H9 (cell line): Measurements from ENCODE around the gene WT1. TPM values are rescaled to one million over a fixed set of nuclear protein-coding genes. Genes with fewer than 3 reads are reported as not detected.
A peak's percentile ranks its signal among the peaks of the same experiment; 100 is the strongest.

Experiments used
- DNase-seq: peaks from one replicate; pipeline ENCODE4 v3.0.0-alpha.2; 2017
- H2AFZ ChIP-seq: one replicate; pipeline ENCODE4 v1.6.1; 2013; ENCODE audit warnings: mild to moderate bottlenecking, low read length, control low read depth, moderate library complexity
- H2AK5ac ChIP-seq: 2 replicates; pipeline ENCODE4 v1.6.1; 2013; ENCODE audit warnings: low read length, control low read depth, mixed read lengths; ENCODE audit not compliant: insufficient read length
- H2BK120ac ChIP-seq: one replicate; pipeline ENCODE4 v1.6.1; 2013; ENCODE audit warnings: low read depth, mild to moderate bottlenecking, low read length, control low read depth, inconsistent platforms; ENCODE audit not compliant: poor library complexity, severe bottlenecking
- H2BK12ac ChIP-seq: 2 replicates; pipeline ENCODE4 v1.6.1; 2013; ENCODE audit warnings: low read length, control low read depth, mixed read lengths, low read depth; ENCODE audit not compliant: insufficient read length
- H2BK15ac ChIP-seq: 2 replicates; pipeline ENCODE4 v1.6.1; 2013; ENCODE audit warnings: low read depth, low read length, control low read depth
- H2BK20ac ChIP-seq: one replicate; pipeline ENCODE4 v1.6.1; 2013; ENCODE audit warnings: low read depth, mild to moderate bottlenecking, low read length, control low read depth, inconsistent platforms; ENCODE audit not compliant: poor library complexity, severe bottlenecking
- H2BK5ac ChIP-seq: 2 replicates; pipeline ENCODE4 v1.6.1; 2013; ENCODE audit warnings: low read length, control low read depth, mixed read lengths; ENCODE audit not compliant: insufficient read length
- H3K14ac ChIP-seq: 2 replicates; pipeline ENCODE4 v1.6.1; 2013; ENCODE audit warnings: low read length, control low read depth; ENCODE audit not compliant: insufficient read depth
- H3K18ac ChIP-seq: 2 replicates; pipeline ENCODE4 v1.6.1; 2013; ENCODE audit warnings: low read depth, mild to moderate bottlenecking, mixed read lengths, low read length, control low read depth; ENCODE audit not compliant: insufficient read length
- H3K23ac ChIP-seq: 2 replicates; pipeline ENCODE4 v1.6.1; 2013; ENCODE audit warnings: low read length, control low read depth, mixed read lengths, low read depth; ENCODE audit not compliant: insufficient read length
- H3K23me2 ChIP-seq: 2 replicates; pipeline ENCODE4 v1.6.1; 2013; ENCODE audit warnings: low read depth, mild to moderate bottlenecking, mixed read lengths, low read length, control low read depth; ENCODE audit not compliant: insufficient read length, poor library complexity, severe bottlenecking
- H3K27ac ChIP-seq: 2 replicates; pipeline ENCODE4 v1.5.1; 2013; ENCODE audit warnings: low read length, control low read depth, mixed read lengths, low read depth; ENCODE audit not compliant: insufficient read length
- H3K27me3 ChIP-seq: 2 replicates; pipeline ENCODE4 v1.6.1; 2013; ENCODE audit warnings: low read length, control low read depth, inconsistent platforms; ENCODE audit not compliant: insufficient read depth
- H3K4ac ChIP-seq: 2 replicates; pipeline ENCODE4 v1.6.1; 2013; ENCODE audit warnings: low read depth, mild to moderate bottlenecking, control low read depth, inconsistent platforms, low read length, moderate library complexity
- H3K4me1 ChIP-seq: 2 replicates; pipeline ENCODE4 v1.6.1; 2013; ENCODE audit warnings: low read length, control low read depth, inconsistent platforms; ENCODE audit not compliant: insufficient read depth
- H3K4me2 ChIP-seq: 2 replicates; pipeline ENCODE4 v1.6.1; 2013; ENCODE audit warnings: low read length, control low read depth, mixed read lengths; ENCODE audit not compliant: insufficient read length, insufficient read depth
- H3K56ac ChIP-seq: 2 replicates; pipeline ENCODE4 v1.6.1; 2013; ENCODE audit warnings: low read depth, mild to moderate bottlenecking, mixed read lengths, low read length, control low read depth; ENCODE audit not compliant: insufficient read length
- H3K79me1 ChIP-seq: 2 replicates; pipeline ENCODE4 v1.6.1; 2013; ENCODE audit warnings: low read depth, mild to moderate bottlenecking, moderate library complexity, low read length, control low read depth, inconsistent platforms; ENCODE audit not compliant: insufficient read depth, poor library complexity, severe bottlenecking
- H3K79me2 ChIP-seq: 2 replicates; pipeline ENCODE4 v1.6.1; 2013; ENCODE audit warnings: low read length, control low read depth, inconsistent platforms; ENCODE audit not compliant: insufficient read depth
- H3K9ac ChIP-seq: 2 replicates; pipeline ENCODE4 v1.6.1; 2013; ENCODE audit warnings: low read length, control low read depth, mixed read lengths; ENCODE audit not compliant: insufficient read length; ENCODE audit errors: extremely low read depth
- H3K9me3 ChIP-seq: one replicate; pipeline ENCODE4 v1.6.1; 2013; ENCODE audit warnings: low read depth, low read length, inconsistent platforms; ENCODE audit not compliant: control insufficient read depth
- H3T11ph ChIP-seq: one replicate; pipeline ENCODE4 v1.6.1; 2013; ENCODE audit warnings: mild to moderate bottlenecking, low read length, control low read depth, inconsistent platforms
- H4K20me1 ChIP-seq: one replicate; pipeline ENCODE4 v1.6.1; 2013; ENCODE audit not compliant: control insufficient read depth, insufficient read length, insufficient read depth
- H4K5ac ChIP-seq: 2 replicates; pipeline ENCODE4 v1.6.1; 2013; ENCODE audit warnings: low read depth, mild to moderate bottlenecking, mixed read lengths, low read length, control low read depth; ENCODE audit not compliant: insufficient read length
- H4K8ac ChIP-seq: replicated peaks from 2 replicates; pipeline ENCODE4 v1.6.1; 2013; ENCODE audit warnings: low read length, control low read depth, mixed read lengths, low read depth; ENCODE audit not compliant: insufficient read length
- H4K91ac ChIP-seq: 2 replicates; pipeline ENCODE4 v1.6.1; 2013; ENCODE audit warnings: low read depth, mild to moderate bottlenecking, moderate library complexity, mixed read lengths, low read length, control low read depth; ENCODE audit not compliant: insufficient read length
- H3K27ac Mint-ChIP-seq, 3 experiments: 2 replicates in 2 of 3; 3 replicates in 1 of 3; pipeline ENCODE4 v1.8.0; 2020 to 2021; ENCODE audit warnings: mixed read lengths in 3 of 3, mild to moderate bottlenecking in 1 of 3, moderate library complexity in 1 of 3
- H3K27me3 Mint-ChIP-seq: 2 replicates; pipeline ENCODE4 v1.8.0; 2021; ENCODE audit warnings: low read depth, mild to moderate bottlenecking, moderate library complexity, mixed read lengths
- H3K36me3 Mint-ChIP-seq, 3 experiments: 2 replicates in 2 of 3; 3 replicates in 1 of 3; pipeline ENCODE4 v1.8.0; 2020 to 2021; ENCODE audit warnings: low read depth in 3 of 3, mixed read lengths in 3 of 3; ENCODE audit not compliant: insufficient read depth in 1 of 3
- H3K4me1 Mint-ChIP-seq, 2 experiments: 2 replicates each; pipeline ENCODE4 v1.8.0; 2020; ENCODE audit warnings: mixed read lengths in 2 of 2
- H3K4me3 Mint-ChIP-seq, 2 experiments: 2 replicates in 1 of 2; 3 replicates in 1 of 2; pipeline ENCODE4 v1.8.0; 2020 to 2021; ENCODE audit warnings: mild to moderate bottlenecking in 2 of 2, mixed read lengths in 2 of 2, moderate library complexity in 1 of 2
- H3K9me3 Mint-ChIP-seq, 2 experiments: 2 replicates in 1 of 2; 3 replicates in 1 of 2; pipeline ENCODE4 v1.8.0; 2020; ENCODE audit warnings: mild to moderate bottlenecking in 2 of 2, mixed read lengths in 2 of 2, moderate library complexity in 1 of 2
- WGBS: extraction: QIAGEN DNeasy Blood & Tissue Kit; methylation state at CpG from one replicate; pipeline ENCODE4 v1.1.7; 2013; ENCODE audit warnings: missing lambda C conversion rate, low lambda C conversion rate, mixed read lengths; ENCODE audit not compliant: insufficient read length; ENCODE audit errors: extremely low coverage; 5-methylcytosine and 5-hydroxymethylcytosine counted together
- total RNA-seq: library from RNA; stranded (reverse); gene quantifications from 2 replicates; pipeline ENCODE4 v1.2.1, GENCODE V29; 2021
- TF ChIP-seq, protein P1 (sequence below): fragments of 200-600 bp; sonication (generic); conservative IDR thresholded peaks from 3 replicates; pipeline ENCODE4 v1.8.0; 2021; ENCODE audit warnings: antibody characterized with exemption, mild to moderate bottlenecking

WT1 gene
- total RNA-seq, 1 experiment from 2014 or later, result 0.20 TPM

DNA sequence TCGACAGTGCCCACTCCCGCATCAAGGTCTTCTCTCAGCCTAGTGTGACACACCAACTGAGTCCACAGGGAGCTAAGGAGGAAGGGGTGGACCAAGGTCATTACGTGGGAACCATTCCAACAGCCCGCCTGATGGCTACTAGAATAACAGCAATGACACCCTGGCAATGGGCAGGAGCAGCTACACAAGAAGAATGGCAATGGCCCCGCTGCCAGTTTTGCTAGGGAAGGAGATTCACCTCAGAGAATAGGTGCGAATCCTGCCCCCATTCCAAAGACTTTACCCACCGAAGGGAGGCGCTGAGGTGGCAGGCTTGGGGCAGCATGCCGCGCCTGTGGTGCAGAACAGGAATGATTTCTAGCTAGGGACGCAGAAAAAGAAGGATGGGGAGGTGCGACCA is 9.1 kb downstream of the WT1 start:
- Mint-ChIP-seq H3K9me3 (peaks cover 0 to 2% of the 10 kb centered on the region in 2 experiments; a peak in 2 of 5 replicates), H3K27ac (no peak overlapping the region), H3K27me3 (peaks cover 96% of the 10 kb centered on the region), H3K4me1 (peaks cover 39 to 45% of the 10 kb centered on the region in 2 experiments), H3K4me3 (peak overlapping the region; percentile 60 to 80), H3K36me3 (no peaks in the 10 kb centered on the region; a peak in 1 of 7 replicates)
- TF ChIP-seq, protein P1, sequence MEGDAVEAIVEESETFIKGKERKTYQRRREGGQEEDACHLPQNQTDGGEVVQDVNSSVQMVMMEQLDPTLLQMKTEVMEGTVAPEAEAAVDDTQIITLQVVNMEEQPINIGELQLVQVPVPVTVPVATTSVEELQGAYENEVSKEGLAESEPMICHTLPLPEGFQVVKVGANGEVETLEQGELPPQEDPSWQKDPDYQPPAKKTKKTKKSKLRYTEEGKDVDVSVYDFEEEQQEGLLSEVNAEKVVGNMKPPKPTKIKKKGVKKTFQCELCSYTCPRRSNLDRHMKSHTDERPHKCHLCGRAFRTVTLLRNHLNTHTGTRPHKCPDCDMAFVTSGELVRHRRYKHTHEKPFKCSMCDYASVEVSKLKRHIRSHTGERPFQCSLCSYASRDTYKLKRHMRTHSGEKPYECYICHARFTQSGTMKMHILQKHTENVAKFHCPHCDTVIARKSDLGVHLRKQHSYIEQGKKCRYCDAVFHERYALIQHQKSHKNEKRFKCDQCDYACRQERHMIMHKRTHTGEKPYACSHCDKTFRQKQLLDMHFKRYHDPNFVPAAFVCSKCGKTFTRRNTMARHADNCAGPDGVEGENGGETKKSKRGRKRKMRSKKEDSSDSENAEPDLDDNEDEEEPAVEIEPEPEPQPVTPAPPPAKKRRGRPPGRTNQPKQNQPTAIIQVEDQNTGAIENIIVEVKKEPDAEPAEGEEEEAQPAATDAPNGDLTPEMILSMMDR, result peak; percentile 36; the same call in 2 of the 3 replicates
- no peak overlapping the region for H3K27ac ChIP-seq
- no peak overlapping the region for H3T11ph ChIP-seq
- peak overlapping the region; percentile 57 for H3K4me2 ChIP-seq
- DNase-seq, result no peak
- no peak overlapping the region for H4K5ac ChIP-seq
- H3K27me3 ChIP-seq, result peaks cover 61% of the 10 kb centered on the region
- no CpG with 5 or more reads among the region's 12 CpGs for WGBS
- H3K9ac ChIP-seq, result no peak overlapping the region
- H3K4me1 ChIP-seq, result peaks cover 5% of the 10 kb centered on the region; the same call in 1 of the 2 replicates
- peaks cover 7% of the 10 kb centered on the region for H3K23me2 ChIP-seq
- no peak overlapping the region for H2BK12ac ChIP-seq
- no peaks in the 10 kb centered on the region for H3K9me3 ChIP-seq
- H3K23ac ChIP-seq, result no peak overlapping the region
- no peak overlapping the region for H3K18ac ChIP-seq
- H4K20me1 ChIP-seq, result no peaks in the 10 kb centered on the region
- H2BK5ac ChIP-seq, result no peak overlapping the region
- no peak overlapping the region for H2AK5ac ChIP-seq
- no peaks in the 10 kb centered on the region for H3K79me2 ChIP-seq
- H4K91ac ChIP-seq, result no peak overlapping the region
- H3K79me1 ChIP-seq, result no peaks in the 10 kb centered on the region
- H3K14ac ChIP-seq, result no peak overlapping the region
- H2BK120ac ChIP-seq, result no peak overlapping the region
- H3K56ac ChIP-seq, result no peak overlapping the region
- no peak overlapping the region for H3K4ac ChIP-seq
- H2AFZ ChIP-seq, result no peak overlapping the region
- no peak overlapping the region for H2BK15ac ChIP-seq
- no peak overlapping the region for H4K8ac ChIP-seq
- no peak overlapping the region for H2BK20ac ChIP-seq
